SK-N-MC (cell line): ENCODE measurements around the gene ABTB2.

Experiments
- EZH2 ChIP-seq: fragments of 200-600 bp; sonication (generic); IDR thresholded peaks from one replicate; pipeline ENCODE4 v1.6.1; 2017; ENCODE audit warnings: antibody characterized with exemption
- FOXP2 ChIP-seq: optimal IDR thresholded peaks from 2 replicates; pipeline ENCODE3; 2011; ENCODE audit warnings: mild to moderate bottlenecking, moderate library complexity; ENCODE audit not compliant: insufficient read depth; ENCODE audit errors: extremely low read length, control extremely low read depth
- POLR2AphosphoS5 ChIP-seq: IDR thresholded peaks from 2 replicates; pipeline ENCODE4 v1.6.1; 2012; ENCODE audit warnings: mild to moderate bottlenecking, low read depth, low read length, borderline replicate concordance

DNA sequence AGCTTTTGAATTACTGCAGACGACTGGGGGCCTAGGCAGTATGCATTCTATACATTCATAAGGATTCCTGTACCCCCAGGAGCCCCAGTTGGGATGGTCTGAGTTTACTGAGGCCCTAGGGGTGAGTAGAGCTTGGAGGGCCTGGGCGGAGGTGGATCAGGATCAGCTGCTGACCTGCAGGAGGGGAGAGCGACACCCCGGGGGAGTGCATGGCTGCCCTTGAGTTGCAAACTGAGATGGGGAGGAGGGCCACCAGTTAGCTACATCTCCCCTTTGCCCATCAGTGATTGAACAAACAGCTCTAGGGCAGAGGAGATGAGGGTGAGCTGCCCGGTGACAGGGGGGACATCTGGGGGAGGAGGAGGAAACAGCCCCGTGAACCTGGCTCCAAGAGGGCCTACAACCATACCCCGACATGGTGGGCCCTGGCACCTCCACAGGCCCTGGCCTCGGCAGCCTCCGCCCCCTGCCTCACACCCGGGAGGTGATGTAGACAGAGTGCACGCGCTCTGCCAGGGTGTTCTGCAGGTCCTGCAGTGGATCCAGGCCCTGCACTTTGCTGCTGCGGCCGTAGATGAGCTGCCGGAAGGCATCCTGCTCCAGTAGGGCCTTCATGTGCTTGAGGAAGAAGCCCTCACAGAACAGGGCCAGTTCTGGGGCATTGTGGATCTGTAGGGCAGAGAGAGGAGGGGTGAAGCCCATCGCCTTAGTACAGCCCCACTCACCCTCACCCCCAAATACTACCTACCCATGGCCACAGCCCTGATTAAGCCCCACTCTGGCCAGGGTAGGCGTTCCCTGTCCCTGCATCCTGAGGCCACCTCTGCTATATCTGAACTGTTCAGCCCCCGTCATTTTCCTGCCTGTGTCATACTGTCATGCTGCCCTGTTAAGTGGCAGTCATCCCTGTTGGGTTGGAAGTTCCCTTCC, 205.6 kb downstream of the ABTB2 start:
- TF ChIP-seq EZH2: no peak
- no peak; the same call in 1 of the 2 replicates for TF ChIP-seq POLR2AphosphoS5
- no peak for TF ChIP-seq FOXP2
